Melanocyte of skin (primary cell): ENCODE measurements around the gene SLC6A6. TPM values are rescaled to one million over a fixed set of nuclear protein-coding genes. Genes with fewer than 3 reads are reported as not detected.

ENCODE experiments used
- small RNA-seq, 2 donors: library from RNA; depleted of rRNA; stranded (forward); fragments of <200 nt; gene quantifications; one replicate each; pipeline ENCODE3, GENCODE V24; 2012
- total RNA-seq, 2 donors: library from RNA; depleted of rRNA; stranded (reverse); fragments of >200 nt; gene quantifications; 2 replicates each; pipeline ENCODE4 v1.2.3, GENCODE V29; 2012

The SLC6A6 gene
- total RNA-seq = 10 to 100 TPM; 21.7 to 41.0 TPM

GRCh38 chr3:14402304-14402811, at the start of gene SLC6A6:
Gene SLC6A6 (plus strand): TSS chr3:14402606. CDS start chr3:14443635, 41,029 bp downstream.

Small RNAs within 50 kb of the gene (small RNA-seq; reads per million reads assigned to genes)
- gene RNA5SP124 (0 reads per million in 2 donors), gene RNU6-905P (0 reads per million in 2 donors)

Other genes starting within 250 kb of the SLC6A6 start
- 10 to 100 TPM; 29.9 to 34.3 TPM for gene XPC, start 224.0 kb upstream of the SLC6A6 start, total RNA-seq
- gene LSM3, start 223.8 kb upstream of the SLC6A6 start, total RNA-seq = 10 to 100 TPM in 1 of 2 donors, 1 to 10 TPM in 1; 7.2 to 10.7 TPM
- gene GRIP2, start 137.7 kb downstream of the SLC6A6 start, total RNA-seq = not detected
- gene CCDC174, start 249.2 kb downstream of the SLC6A6 start, total RNA-seq = 1 to 10 TPM; 6.3 to 8.3 TPM